H1 (cell line): Measurements from ENCODE around the gene WDR1. TPM values are rescaled to one million over a fixed set of nuclear protein-coding genes. Genes with fewer than 3 reads are reported as not detected.

Source experiments
- KDM1A ChIP-seq: fragments of 200-600, 300-600 bp; sonication (generic); IDR thresholded peaks from 2 replicates; pipeline ENCODE4 v1.7.1; 2016; ENCODE audit warnings: mild to moderate bottlenecking, low read length, borderline replicate concordance
- KDM4A ChIP-seq: IDR thresholded peaks from one replicate; pipeline ENCODE4 v1.7.1; 2012; ENCODE audit warnings: low read depth, mild to moderate bottlenecking, moderate library complexity, low read length, inconsistent platforms; ENCODE audit not compliant: severe bottlenecking
- SP4 ChIP-seq: IDR thresholded peaks from 2 replicates; pipeline ENCODE4 v1.6.1; 2012; ENCODE audit warnings: low read length, inconsistent platforms
- polyA plus RNA-seq, 7 experiments: library from polyadenylated mRNA; depleted of rRNA in 3 of 7; stranded (reverse) in 5 of 7; unstranded in 2 of 7; fragments of >200 nt in 5 of 7; fragments of 200-250 nt in 2 of 7; gene quantifications; 1 replicate in 5 of 7; 2 replicates in 1 of 7; 4 replicates in 1 of 7; pipeline versions ENCODE4 v1.2.1 to v1.2.3, GENCODE V29; 2011 to 2013; ENCODE audit warnings: missing spikeins in 2 of 7, mixed read lengths in 2 of 7
- total RNA-seq: library from RNA; stranded (reverse); fragmentation: NEBNext Ultra II Directional; extraction: Animal tissue kit (Norgen Biotek cat#: 25700); gene quantifications from 2 replicates; pipeline ENCODE4 v1.2.1, GENCODE V29; 2021
- TF ChIP-seq, protein P1 (sequence below), 3 experiments: IDR thresholded peaks; 1 replicate in 2 of 3; 2 replicates in 1 of 3; pipeline versions ENCODE4 v1.5.1 to v1.6.1; 2011; ENCODE audit warnings: low read length in 3 of 3, mild to moderate bottlenecking in 3 of 3, inconsistent platforms in 2 of 3, low read depth in 1 of 3, moderate library complexity in 1 of 3; ENCODE audit not compliant: insufficient read depth in 1 of 3; ENCODE audit errors: control extremely low read depth in 1 of 3

Gene WDR1
- total and polyA plus RNA-seq, 2 of the 8 experiments (the other 6 are each of a cell fraction or from before 2014, with no cell fraction given), result 315 to 377 TPM

- no peak for TF ChIP-seq KDM4A
- TF ChIP-seq KDM1A, result no peak
- no peak for TF ChIP-seq SP4
- TF ChIP-seq, protein P1, sequence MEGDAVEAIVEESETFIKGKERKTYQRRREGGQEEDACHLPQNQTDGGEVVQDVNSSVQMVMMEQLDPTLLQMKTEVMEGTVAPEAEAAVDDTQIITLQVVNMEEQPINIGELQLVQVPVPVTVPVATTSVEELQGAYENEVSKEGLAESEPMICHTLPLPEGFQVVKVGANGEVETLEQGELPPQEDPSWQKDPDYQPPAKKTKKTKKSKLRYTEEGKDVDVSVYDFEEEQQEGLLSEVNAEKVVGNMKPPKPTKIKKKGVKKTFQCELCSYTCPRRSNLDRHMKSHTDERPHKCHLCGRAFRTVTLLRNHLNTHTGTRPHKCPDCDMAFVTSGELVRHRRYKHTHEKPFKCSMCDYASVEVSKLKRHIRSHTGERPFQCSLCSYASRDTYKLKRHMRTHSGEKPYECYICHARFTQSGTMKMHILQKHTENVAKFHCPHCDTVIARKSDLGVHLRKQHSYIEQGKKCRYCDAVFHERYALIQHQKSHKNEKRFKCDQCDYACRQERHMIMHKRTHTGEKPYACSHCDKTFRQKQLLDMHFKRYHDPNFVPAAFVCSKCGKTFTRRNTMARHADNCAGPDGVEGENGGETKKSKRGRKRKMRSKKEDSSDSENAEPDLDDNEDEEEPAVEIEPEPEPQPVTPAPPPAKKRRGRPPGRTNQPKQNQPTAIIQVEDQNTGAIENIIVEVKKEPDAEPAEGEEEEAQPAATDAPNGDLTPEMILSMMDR (IDR thresholded peaks at IDR 0.05; ENCODE audit: control extremely low read depth in 1 of 3, insufficient read depth in 1 of 3, low read depth in 1 of 3, low read length in 3 of 3), result no peak
Measured at GRCh38 chr4:10057023-10057395, 59.6 kb downstream of the WDR1 start (continued).
